GM13977 (cell line): Measurements from ENCODE around the gene ESR1.

Experiments
- DNase-seq: peaks from one replicate; pipeline ENCODE4 v3.0.0; 2012; ENCODE audit warnings: low spot score
- CTCF ChIP-seq: IDR thresholded peaks from 2 replicates; pipeline ENCODE4 v1.5.1; 2012; ENCODE audit warnings: mild to moderate bottlenecking, control low read depth; ENCODE audit not compliant: insufficient read depth; ENCODE audit errors: extremely low read depth, missing control alignments
- in situ Hi-C: fragments of 300-500 bp; cut with MboI; formaldehyde crosslinking; loops from one replicate; pipeline ENCODE4 v1.12.0; 2022; ENCODE audit warnings: low sequenced_read_pairs, low pct_unique_long_range_greater_than_20kb, mixed read lengths, inconsistent platforms; ENCODE audit not compliant: unreplicated experiment

Gene ESR1

GRCh38 chr6:151869345-151869744 lies 61.9 kb downstream of the ESR1 start:
- in situ Hi-C loops: no loop called here
- TF ChIP-seq CTCF: no peak
- no peak for DNase-seq

- no peak for TF ChIP-seq CTCF
- in situ Hi-C loops: no loop called here
- no peak for DNase-seq
Observed at GRCh38 chr6:151869787-151870186, 62.3 kb downstream of the ESR1 start.

- in situ Hi-C loops: no loop called here
Observed at GRCh38 chr6:151870375-151870774, 62.9 kb downstream of the ESR1 start.

GRCh38 chr6:151875524-151875923 lies 68.0 kb downstream of the ESR1 start:
- in situ Hi-C loops: no loop called here
- TF ChIP-seq CTCF: no peak

More at GRCh38 chr6:151870375-151870774, 62.9 kb downstream of the ESR1 start:
- no peak for DNase-seq
- TF ChIP-seq CTCF: no peak

GRCh38 chr6:151876122-151876521 lies 68.6 kb downstream of the ESR1 start:
- in situ Hi-C loops: no loop called here
- no peak for DNase-seq
- TF ChIP-seq CTCF: no peak

More at GRCh38 chr6:151875524-151875923, 68.0 kb downstream of the ESR1 start:
- DNase-seq: no peak

- in situ Hi-C loops: no loop called here
- no peak for DNase-seq
- no peak for TF ChIP-seq CTCF
Observed at GRCh38 chr6:151877458-151877857, 70.0 kb downstream of the ESR1 start.

- DNase-seq: no peak
- in situ Hi-C loops: no loop called here
- no peak for TF ChIP-seq CTCF
Observed at GRCh38 chr6:151881231-151881630, 73.7 kb downstream of the ESR1 start.
